ENCODE data around the gene CASP7. TPM values are rescaled to one million over a fixed set of nuclear protein-coding genes. Genes with fewer than 3 reads are reported as not detected.
"Not testable (repeated sequence)": the region's sequence is repeated elsewhere in the genome, so short reads cannot be mapped to it uniquely, and the experiment has no call there.

Gene CASP7
- total RNA-seq, 1 donor from 2014 or later = 16.5 TPM

GRCh38 chr10:113651898-113652297, 27.8 kb upstream of the CASP7 start:
- TF ChIP-seq CTCF (conservative IDR thresholded peaks at IDR 0.05; ENCODE audit: low read depth, low read length) = no peak
- no peak overlapping the region for H3K4me3 ChIP-seq (ENCODE audit: low read depth, low read length)
- no peak for DNase-seq (ENCODE audit: low read depth)

GRCh38 chr10:113652456-113652855, 27.3 kb upstream of the CASP7 start:
- H3K4me3 ChIP-seq (ENCODE audit: low read depth, low read length); DNase-seq (ENCODE audit: low read depth): not testable (repeated sequence)

- no peak overlapping the region for H3K4me3 ChIP-seq (ENCODE audit: low read depth, low read length)
- no peak for TF ChIP-seq CTCF (conservative IDR thresholded peaks at IDR 0.05; ENCODE audit: low read depth, low read length)
- no peak for DNase-seq (ENCODE audit: low read depth)
Measured at GRCh38 chr10:113656896-113657295, 22.8 kb upstream of the CASP7 start.

GRCh38 chr10:113657544-113657943, 22.2 kb upstream of the CASP7 start:
- no peak for DNase-seq (ENCODE audit: low read depth)
- H3K4me3 ChIP-seq (ENCODE audit: low read depth, low read length) = no peak overlapping the region
- TF ChIP-seq CTCF (conservative IDR thresholded peaks at IDR 0.05; ENCODE audit: low read depth, low read length) = no peak

GRCh38 chr10:113661332-113661731, 18.4 kb upstream of the CASP7 start:
- TF ChIP-seq CTCF (conservative IDR thresholded peaks at IDR 0.05; ENCODE audit: low read depth, low read length) = no peak
- no peak for DNase-seq (ENCODE audit: low read depth)
- no peak overlapping the region for H3K4me3 ChIP-seq (ENCODE audit: low read depth, low read length)

GRCh38 chr10:113663142-113663541, 16.6 kb upstream of the CASP7 start:
- DNase-seq (ENCODE audit: low read depth) = no peak
- no peak for TF ChIP-seq CTCF (conservative IDR thresholded peaks at IDR 0.05; ENCODE audit: low read depth, low read length)
- H3K4me3 ChIP-seq (ENCODE audit: low read depth, low read length) = no peak overlapping the region

GRCh38 chr10:113663908-113664307, 15.8 kb upstream of the CASP7 start, which contains the start of gene NRAP:
Gene NRAP, minus strand, starts transcription at chr10:113664041. Its CDS starts 159 bp downstream, at chr10:113663882.
- no peak for TF ChIP-seq CTCF (conservative IDR thresholded peaks at IDR 0.05; ENCODE audit: low read depth, low read length)
- DNase-seq (ENCODE audit: low read depth) = no peak
- H3K4me3 ChIP-seq (ENCODE audit: low read depth, low read length) = no peak within 1 kb of the TSS

All from epithelial cell of proximal tubule (primary cell).